ENCODE measurements around the gene POLD2. TPM values are rescaled to one million over a fixed set of nuclear protein-coding genes. Genes with fewer than 3 reads are reported as not detected.

The POLD2 gene
- polyA plus RNA-seq, 2 donors = 60.1 to 94.9 TPM

DNA sequence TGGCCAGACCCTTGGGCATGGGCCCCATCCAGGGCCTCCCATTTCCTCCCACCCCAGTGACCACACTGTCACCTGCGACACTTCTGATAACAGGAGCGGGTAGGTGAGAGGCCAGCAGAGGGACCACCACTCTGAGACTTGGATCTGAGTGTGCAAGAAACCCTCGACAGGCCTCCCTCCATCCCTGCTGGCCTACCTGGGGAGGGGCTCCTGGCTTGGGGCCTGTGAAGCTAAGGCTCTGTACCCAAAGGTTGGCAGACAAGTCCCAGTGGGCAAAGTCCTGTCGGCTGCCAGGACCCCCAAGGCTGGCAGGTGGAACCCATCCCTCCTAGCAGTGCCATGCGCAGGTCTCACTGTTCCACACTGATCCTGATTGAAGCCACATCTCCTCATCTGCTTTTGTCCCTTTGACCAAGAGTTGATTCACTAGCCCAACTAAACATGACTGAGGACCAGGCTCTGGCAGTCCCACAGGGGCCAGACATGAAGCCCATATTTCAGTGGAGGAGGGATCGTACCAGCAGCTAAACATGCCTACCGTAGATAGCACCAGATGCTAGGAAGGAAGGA is 56.8 kb downstream of the POLD2 start:
- WGBS, 2 donors = 74 to 75% methylated on average over 7 of the region's 7 CpGs
- H3K27ac ChIP-seq (ENCODE audit: low read depth in 2 of 2, low read length in 1 of 2) = no peak overlapping the region
- H3K36me3 ChIP-seq (ENCODE audit: control insufficient read depth in 2 of 2, insufficient read depth in 2 of 2, low read length in 1 of 2) = peaks cover 0 to 14% of the 10 kb centered on the region in 2 donors
- H3K4me1 ChIP-seq (ENCODE audit: control insufficient read depth in 2 of 2, insufficient read depth in 2 of 2, low read length in 1 of 2) = peaks cover 12 to 25% of the 10 kb centered on the region in 2 donors
- H3K27me3 ChIP-seq (ENCODE audit: control insufficient read depth in 1 of 2, insufficient read depth in 2 of 2, low read length in 2 of 2) = no peaks in the 10 kb centered on the region
- no peaks in the 10 kb centered on the region for H3K9me3 ChIP-seq (ENCODE audit: control insufficient read depth in 2 of 2, insufficient read depth in 1 of 2, low read depth in 1 of 2, low read length in 1 of 2)
- H3K4me3 ChIP-seq (ENCODE audit: low read depth in 1 of 2, low read length in 2 of 2) = no peak overlapping the region

- Histone ChIP-seq H3K4me1 (ENCODE audit: control insufficient read depth in 2 of 2, insufficient read depth in 2 of 2, low read length in 1 of 2) (peaks cover 12 to 25% of the 10 kb centered on the region in 2 donors), H3K27me3 (ENCODE audit: control insufficient read depth in 1 of 2, insufficient read depth in 2 of 2, low read length in 2 of 2) (no peaks in the 10 kb centered on the region), H3K27ac (ENCODE audit: low read depth in 2 of 2, low read length in 1 of 2) (no peak overlapping the region), H3K4me3 (ENCODE audit: low read depth in 1 of 2, low read length in 2 of 2) (no peak overlapping the region), H3K36me3 (ENCODE audit: control insufficient read depth in 2 of 2, insufficient read depth in 2 of 2, low read length in 1 of 2) (peaks cover 5 to 19% of the 10 kb centered on the region in 2 donors), H3K9me3 (ENCODE audit: control insufficient read depth in 2 of 2, insufficient read depth in 1 of 2, low read depth in 1 of 2, low read length in 1 of 2) (no peaks in the 10 kb centered on the region)
- WGBS, 2 donors = 41 to 50% methylated on average over 6 of the region's 6 CpGs
These were observed 57.3 kb downstream of the POLD2 start for GRCh38 chr7:44066111-44066460.

- Histone ChIP-seq H3K4me3 (ENCODE audit: low read depth in 1 of 2, low read length in 2 of 2) (no peak within 1 kb of the TSS), H3K9me3 (ENCODE audit: control insufficient read depth in 2 of 2, insufficient read depth in 1 of 2, low read depth in 1 of 2, low read length in 1 of 2) (no peaks in the 10 kb centered on the region), H3K27ac (ENCODE audit: low read depth in 2 of 2, low read length in 1 of 2) (peak within 1 kb of the TSS in 1 of 2 donors; percentile 34), H3K27me3 (ENCODE audit: control insufficient read depth in 1 of 2, insufficient read depth in 2 of 2, low read length in 2 of 2) (no peaks in the 10 kb centered on the region), H3K36me3 (ENCODE audit: control insufficient read depth in 2 of 2, insufficient read depth in 2 of 2, low read length in 1 of 2) (peaks cover 6 to 24% of the 10 kb centered on the region in 2 donors), H3K4me1 (ENCODE audit: control insufficient read depth in 2 of 2, insufficient read depth in 2 of 2, low read length in 1 of 2) (peaks cover 12 to 25% of the 10 kb centered on the region in 2 donors)
- WGBS, 2 donors = 23 to 27% methylated on average over 14 of the region's 14 CpGs
These were observed 57.8 kb downstream of the POLD2 start, which contains the start of gene PGAM2 for GRCh38 chr7:44065431-44066110. Gene PGAM2, minus strand, starts transcription at chr7:44065567. Its CDS starts 38 bp downstream, at chr7:44065529.

DNA sequence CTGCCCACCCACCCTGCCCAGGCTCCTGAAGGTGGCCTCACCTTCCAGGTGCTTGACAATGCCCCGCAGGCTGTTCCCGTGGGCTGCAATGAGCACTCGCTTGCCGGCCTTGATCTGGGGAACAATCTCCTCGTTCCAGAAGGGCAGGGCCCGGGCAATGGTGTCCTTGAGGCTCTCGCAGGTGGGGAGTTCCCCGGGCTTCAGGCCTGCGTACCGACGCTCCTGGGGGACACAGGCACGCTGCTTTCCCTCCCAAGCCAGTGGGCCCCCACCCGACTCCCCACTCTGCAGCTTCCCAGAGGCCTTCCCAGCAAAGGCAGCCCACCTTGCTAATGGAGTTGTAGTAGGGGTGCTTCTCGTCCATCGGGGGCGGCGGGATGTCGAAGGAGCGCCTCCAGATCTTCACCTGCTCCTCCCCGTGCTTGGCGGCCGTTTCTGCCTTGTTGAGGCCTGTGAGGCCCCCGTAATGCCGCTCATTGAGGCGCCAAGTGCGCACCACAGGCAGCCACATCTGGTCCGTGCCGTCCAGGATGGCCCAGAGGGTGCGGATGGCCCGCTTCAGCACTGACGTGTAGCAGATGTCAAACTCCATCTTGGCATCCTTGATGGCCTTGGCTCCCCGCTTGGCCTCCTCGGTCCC is 58.4 kb downstream of the POLD2 start:
- 16 to 20% methylated on average over 33 of the region's 33 CpGs for WGBS, 2 donors
- H3K27me3 ChIP-seq (ENCODE audit: control insufficient read depth in 1 of 2, insufficient read depth in 2 of 2, low read length in 2 of 2) = no peaks in the 10 kb centered on the region
- H3K4me3 ChIP-seq (ENCODE audit: low read depth in 1 of 2, low read length in 2 of 2) = no peak overlapping the region
- H3K9me3 ChIP-seq (ENCODE audit: control insufficient read depth in 2 of 2, insufficient read depth in 1 of 2, low read depth in 1 of 2, low read length in 1 of 2) = no peaks in the 10 kb centered on the region
- peaks cover 10 to 30% of the 10 kb centered on the region in 2 donors for H3K36me3 ChIP-seq (ENCODE audit: control insufficient read depth in 2 of 2, insufficient read depth in 2 of 2, low read length in 1 of 2)
- H3K27ac ChIP-seq (ENCODE audit: low read depth in 2 of 2, low read length in 1 of 2) = no peak overlapping the region
- H3K4me1 ChIP-seq (ENCODE audit: control insufficient read depth in 2 of 2, insufficient read depth in 2 of 2, low read length in 1 of 2) = peaks cover 12 to 25% of the 10 kb centered on the region in 2 donors

Other genes with a start within 250 kb of the POLD2 start
- 10 to 100 TPM; 12.2 to 18.8 TPM for gene URGCP, start 217.0 kb downstream of the POLD2 start, polyA plus RNA-seq
- 1 to 10 TPM; 8.3 to 8.5 TPM for gene UBE2D4, start 197.1 kb downstream of the POLD2 start, polyA plus RNA-seq
- gene SPDYE1, start 125.7 kb downstream of the POLD2 start, polyA plus RNA-seq = under 1 TPM in 1 of 2 donors, not detected in 1; 0.01 TPM
- gene DBNL, start 78.8 kb downstream of the POLD2 start, polyA plus RNA-seq = 100 to 1,000 TPM; 157 to 215 TPM
- gene PGAM2, start 58.0 kb downstream of the POLD2 start, polyA plus RNA-seq = 1 to 10 TPM; 2.1 to 3.8 TPM
- 10 to 100 TPM; 11.4 to 26.3 TPM for gene POLM, start 41.0 kb downstream of the POLD2 start, polyA plus RNA-seq
- gene AEBP1, start 19.2 kb downstream of the POLD2 start, polyA plus RNA-seq = 10 to 100 TPM in 1 of 2 donors, 1 to 10 TPM in 1; 8.8 to 19.9 TPM
- gene MYL7, start 17.8 kb upstream of the POLD2 start, polyA plus RNA-seq = under 1 TPM; 0.12 to 0.53 TPM
- gene GCK, start 65.9 kb upstream of the POLD2 start, polyA plus RNA-seq = under 1 TPM; 0.18 to 0.27 TPM
- 10 to 100 TPM; 32.7 to 52.6 TPM for gene YKT6, start 77.4 kb upstream of the POLD2 start, polyA plus RNA-seq
- gene CAMK2B, start 202.0 kb upstream of the POLD2 start, polyA plus RNA-seq = 1 to 10 TPM in 1 of 2 donors, under 1 TPM in 1; 0.33 to 1.2 TPM